Measurements from ENCODE around the gene KLRK1.
A peak's percentile ranks its signal among the peaks of the same experiment; 100 is the strongest.
"Not testable (repeated sequence)": the region's sequence is repeated elsewhere in the genome, so short reads cannot be mapped to it uniquely, and the experiment has no call there.

The KLRK1 gene

GRCh38 chr12:10339053-10339840 lies 50.6 kb downstream of the KLRK1 start:
- no peak for TF ChIP-seq CTCF (IDR thresholded peaks at IDR 0.05; ENCODE audit: low read depth, low read length)

DNA sequence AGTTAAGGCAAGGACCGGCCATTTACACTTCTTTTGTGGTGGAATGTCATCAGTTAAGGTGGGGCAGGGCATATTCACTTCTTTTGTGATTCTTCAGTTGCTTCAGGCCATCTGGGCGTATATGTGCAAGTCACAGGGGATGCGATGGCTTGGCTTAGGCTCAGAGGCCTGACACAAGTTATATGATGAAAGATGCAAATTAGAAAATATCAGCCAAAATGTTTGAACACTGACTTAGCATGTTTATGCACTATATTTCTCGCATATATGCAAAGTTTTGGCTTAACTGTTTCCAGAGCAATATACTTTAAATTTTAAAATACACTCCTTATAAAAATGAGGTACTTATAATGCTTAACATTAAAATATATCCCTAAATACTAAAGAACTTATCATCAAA lies 51.4 kb downstream of the KLRK1 start:
- in situ Hi-C loops (cut with HindIII; ENCODE audit: low sequenced_read_pairs); H3K4me3 ChIP-seq (ENCODE audit: low read depth, low read length); DNase-seq (ENCODE audit: low read depth, low spot score): not testable (repeated sequence)

More at GRCh38 chr12:10339053-10339840, 50.6 kb downstream of the KLRK1 start:
- no peak overlapping the region for H3K4me3 ChIP-seq (ENCODE audit: low read depth, low read length)
- DNase-seq (ENCODE audit: low read depth, low spot score): peak; percentile 29
- in situ Hi-C loops (cut with HindIII; ENCODE audit: low sequenced_read_pairs): no loop called here

DNA sequence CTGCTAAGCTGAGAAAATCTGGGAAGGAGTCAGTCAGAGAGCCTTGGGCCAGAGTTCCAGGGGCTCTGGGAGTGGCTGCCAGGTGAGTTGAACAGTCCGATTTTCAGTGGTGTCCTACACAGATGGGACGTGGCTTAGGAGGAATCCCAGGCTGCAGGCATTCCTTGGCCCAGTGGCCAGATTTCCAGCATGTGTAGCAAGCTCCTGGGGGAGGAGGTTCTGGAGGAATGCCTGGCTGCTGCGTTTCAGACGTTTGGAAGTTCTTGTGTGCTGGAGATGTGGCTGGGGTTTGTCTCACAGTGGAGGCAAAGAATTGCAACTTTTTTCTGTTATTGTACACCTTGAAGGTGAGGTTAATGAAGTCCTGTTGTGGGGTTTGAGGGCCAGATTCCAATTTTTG lies 53.6 kb downstream of the KLRK1 start:
- DNase-seq (ENCODE audit: low read depth, low spot score); in situ Hi-C loops (cut with HindIII; ENCODE audit: low sequenced_read_pairs); H3K4me3 ChIP-seq (ENCODE audit: low read depth, low read length): not testable (repeated sequence)

DNA sequence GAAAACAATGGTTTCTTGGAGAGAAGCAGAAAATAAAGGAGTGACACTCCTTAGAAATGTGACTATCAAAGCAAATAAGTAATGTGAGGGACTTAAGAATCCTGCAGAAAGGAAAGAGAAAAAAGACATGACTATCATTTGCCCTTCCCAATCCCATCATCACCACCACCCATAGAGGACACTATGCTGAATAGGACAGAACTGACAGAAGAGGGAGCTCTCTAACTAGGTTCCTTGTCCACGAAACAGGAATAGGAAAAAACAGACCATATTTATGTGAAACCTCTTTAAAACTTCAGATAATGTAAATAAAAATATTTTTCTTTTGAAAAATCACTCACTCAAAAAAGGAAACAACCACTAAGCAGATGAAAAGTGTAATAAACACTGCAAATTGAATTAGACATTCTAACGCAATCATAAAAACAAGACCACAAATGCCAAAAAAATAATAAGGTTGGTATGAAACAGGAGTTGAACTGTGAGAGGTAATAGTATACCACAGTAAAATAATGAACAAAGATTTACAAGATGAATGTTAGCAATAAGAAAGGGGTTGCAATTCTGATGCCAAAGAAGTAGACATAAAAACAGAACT lies 58.1 kb downstream of the KLRK1 start:
- peak; percentile 83 for TF ChIP-seq CTCF (IDR thresholded peaks at IDR 0.05; ENCODE audit: low read depth, low read length)
- DNase-seq (ENCODE audit: low read depth, low spot score): peak; percentile 66
- in situ Hi-C loops (cut with HindIII; ENCODE audit: low sequenced_read_pairs): no loop called here
- H3K4me3 ChIP-seq (ENCODE audit: low read depth, low read length): no peak overlapping the region

- H3K4me3 ChIP-seq (ENCODE audit: low read depth, low read length); in situ Hi-C loops (cut with HindIII; ENCODE audit: low sequenced_read_pairs); DNase-seq (ENCODE audit: low read depth, low spot score): not testable (repeated sequence)
Observed at GRCh38 chr12:10328691-10329090, 61.1 kb downstream of the KLRK1 start.
